Tibial nerve (tissue), 4 donors: ENCODE measurements around the gene CPNE2. TPM values are rescaled to one million over a fixed set of nuclear protein-coding genes. Genes with fewer than 3 reads are reported as not detected.

Experiments
- DNase-seq, 2 donors: peaks; one replicate each; pipeline ENCODE4 v3.0.0-alpha.2; 2019; ENCODE audit warnings: low spot score in 2 of 2
- H3K27ac ChIP-seq, 4 donors: fragments of 200-600 bp; sonication (generic) in 3 of 4; one replicate each; pipeline ENCODE4 v1.5.1; 2017 to 2019; ENCODE audit warnings: mild to moderate bottlenecking in 1 of 4
- H3K27me3 ChIP-seq, 2 donors: fragments of 200-600 bp; sonication (generic) in 1 of 2; one replicate each; pipeline versions ENCODE4 v1.5.1 to v1.6.0; 2017 to 2019
- H3K36me3 ChIP-seq, 3 donors: fragments of 200-600 bp; sonication (generic); one replicate each; pipeline ENCODE4 v1.5.1; 2018 to 2019
- H3K4me1 ChIP-seq, 4 donors: fragments of 200-600 bp; sonication (generic) in 3 of 4; one replicate each; pipeline ENCODE4 v1.5.1; 2017 to 2019
- H3K4me3 ChIP-seq, 4 donors: fragments of 200-600 bp; sonication (generic) in 3 of 4; one replicate each; pipeline ENCODE4 v1.5.1; 2017 to 2019; ENCODE audit warnings: mild to moderate bottlenecking in 1 of 4, moderate library complexity in 1 of 4
- H3K9me3 ChIP-seq, 4 donors: fragments of 200-600 bp; sonication (generic) in 3 of 4; one replicate each; pipeline ENCODE4 v1.5.1; 2017 to 2019
- EP300 ChIP-seq, 2 donors: sonication (generic); formaldehyde crosslinking; IDR thresholded peaks; one replicate each; pipeline ENCODE4 v1.6.1; 2017; ENCODE audit warnings: antibody characterized with exemption in 2 of 2, mild to moderate bottlenecking in 1 of 2
- POLR2A ChIP-seq, 2 donors: fragments of 450-650 bp; IDR thresholded peaks; one replicate each; pipeline ENCODE4 v1.6.1; 2017; ENCODE audit warnings: antibody characterized with exemption in 2 of 2, mild to moderate bottlenecking in 2 of 2, moderate library complexity in 2 of 2
- WGBS, 2 donors: methylation state at CpG; one replicate each; pipeline ENCODE4 v1.1.5; 2018; 5-methylcytosine and 5-hydroxymethylcytosine counted together
- total RNA-seq, 4 donors: library from RNA; depleted of rRNA; stranded (reverse); fragments of >200 nt; gene quantifications; one replicate each; pipeline ENCODE4 v1.1.0, GENCODE V29; 2016
- TF ChIP-seq, protein P1 (sequence below), 5 experiments: fragments of 200-600 bp in 3 of 5; fragments of 450-650 bp in 2 of 5; sonication (generic) in 3 of 5; IDR thresholded peaks; one replicate each; pipeline ENCODE4 v1.5.1; 2016 to 2019; ENCODE audit warnings: antibody characterized with exemption in 5 of 5, mild to moderate bottlenecking in 3 of 5, moderate library complexity in 2 of 5

The CPNE2 gene
- total RNA-seq, 4 donors from 2014 or later: 32.7 to 58.8 (median 46.0) TPM

DNA sequence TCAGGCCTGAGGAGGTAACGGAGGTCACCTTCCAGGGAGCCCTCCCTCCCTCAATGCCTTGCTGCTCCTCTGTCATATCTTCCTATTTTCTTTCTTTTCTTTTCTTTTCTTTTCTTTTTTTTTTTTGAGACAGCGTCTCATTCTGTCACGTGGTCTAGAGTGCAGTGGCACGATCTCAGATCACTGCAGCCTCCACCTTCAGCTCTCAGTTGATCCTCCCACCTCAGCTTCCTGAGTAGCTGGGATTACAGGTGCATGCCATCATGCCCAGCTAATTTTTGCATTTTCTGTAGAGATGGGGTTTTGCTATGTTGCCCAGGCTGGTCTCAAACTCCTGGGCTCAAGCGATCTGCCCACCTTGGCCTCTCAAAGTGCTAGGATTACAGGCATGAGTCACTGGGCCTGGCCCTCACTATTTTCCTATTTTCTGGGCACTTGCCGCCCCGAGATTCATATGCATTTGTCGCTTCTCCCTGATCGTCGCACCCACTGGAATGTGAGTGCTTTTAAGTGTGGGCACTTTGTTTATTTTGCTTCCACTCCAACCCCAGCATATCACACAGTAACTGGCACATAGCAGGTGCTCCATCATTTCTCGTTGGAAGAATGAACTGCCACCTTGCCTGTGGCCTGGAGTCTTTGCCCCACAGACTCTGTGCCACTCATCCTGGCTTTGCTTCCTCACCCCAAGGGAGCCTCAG is 31.7 kb downstream of the CPNE2 start:
- Histone ChIP-seq H3K36me3 (peaks cover 0 to 98% (median 0%) of the 10 kb centered on the region in 3 donors), H3K27ac (peak overlapping the region in 1 of 4 donors; percentile 20), H3K9me3 (no peaks in the 10 kb centered on the region), H3K4me1 (peaks cover 0 to 11% (median 0%) of the 10 kb centered on the region in 4 donors), H3K27me3 (no peaks in the 10 kb centered on the region), H3K4me3 (no peak overlapping the region)
- TF ChIP-seq, protein P1, sequence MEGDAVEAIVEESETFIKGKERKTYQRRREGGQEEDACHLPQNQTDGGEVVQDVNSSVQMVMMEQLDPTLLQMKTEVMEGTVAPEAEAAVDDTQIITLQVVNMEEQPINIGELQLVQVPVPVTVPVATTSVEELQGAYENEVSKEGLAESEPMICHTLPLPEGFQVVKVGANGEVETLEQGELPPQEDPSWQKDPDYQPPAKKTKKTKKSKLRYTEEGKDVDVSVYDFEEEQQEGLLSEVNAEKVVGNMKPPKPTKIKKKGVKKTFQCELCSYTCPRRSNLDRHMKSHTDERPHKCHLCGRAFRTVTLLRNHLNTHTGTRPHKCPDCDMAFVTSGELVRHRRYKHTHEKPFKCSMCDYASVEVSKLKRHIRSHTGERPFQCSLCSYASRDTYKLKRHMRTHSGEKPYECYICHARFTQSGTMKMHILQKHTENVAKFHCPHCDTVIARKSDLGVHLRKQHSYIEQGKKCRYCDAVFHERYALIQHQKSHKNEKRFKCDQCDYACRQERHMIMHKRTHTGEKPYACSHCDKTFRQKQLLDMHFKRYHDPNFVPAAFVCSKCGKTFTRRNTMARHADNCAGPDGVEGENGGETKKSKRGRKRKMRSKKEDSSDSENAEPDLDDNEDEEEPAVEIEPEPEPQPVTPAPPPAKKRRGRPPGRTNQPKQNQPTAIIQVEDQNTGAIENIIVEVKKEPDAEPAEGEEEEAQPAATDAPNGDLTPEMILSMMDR (IDR thresholded peaks at IDR 0.05): no peak
- TF ChIP-seq POLR2A (IDR thresholded peaks at IDR 0.05) (no peak), EP300 (IDR thresholded peaks at IDR 0.05) (no peak)
- no peak for DNase-seq
- 71 to 73% methylated on average over 11 of the region's 11 CpGs for WGBS, 2 donors

DNA sequence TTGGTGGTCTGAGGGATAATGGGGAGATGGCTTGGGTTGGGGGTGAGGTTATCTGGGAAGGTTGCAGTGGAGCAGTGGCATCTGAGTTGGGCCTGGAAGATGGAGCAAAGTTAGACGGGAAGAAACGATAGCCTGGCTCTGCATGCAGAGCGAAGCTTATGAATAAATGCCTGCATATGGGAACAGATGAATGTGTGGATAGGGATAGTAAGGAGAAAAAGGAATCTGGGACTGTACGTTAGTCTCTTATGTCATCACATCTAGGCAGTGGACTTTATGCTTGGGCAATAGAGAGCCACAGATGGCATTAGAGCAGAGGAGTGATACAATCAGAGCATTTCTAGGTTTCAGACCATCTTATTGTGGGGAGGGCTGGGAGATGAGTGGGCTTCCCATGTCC is 33.0 kb downstream of the CPNE2 start:
- Histone ChIP-seq H3K4me3 (no peak overlapping the region), H3K9me3 (no peaks in the 10 kb centered on the region), H3K36me3 (peaks cover 0 to 87% (median 0%) of the 10 kb centered on the region in 3 donors), H3K27me3 (no peaks in the 10 kb centered on the region), H3K4me1 (peaks cover 0 to 15% (median 0%) of the 10 kb centered on the region in 4 donors), H3K27ac (no peak overlapping the region)
- 94 to 98% methylated on average over 4 of the region's 4 CpGs for WGBS, 2 donors
- TF ChIP-seq, protein P1 (IDR thresholded peaks at IDR 0.05): no peak
- TF ChIP-seq POLR2A (IDR thresholded peaks at IDR 0.05) (no peak), EP300 (IDR thresholded peaks at IDR 0.05) (no peak)
- no peak for DNase-seq

DNA sequence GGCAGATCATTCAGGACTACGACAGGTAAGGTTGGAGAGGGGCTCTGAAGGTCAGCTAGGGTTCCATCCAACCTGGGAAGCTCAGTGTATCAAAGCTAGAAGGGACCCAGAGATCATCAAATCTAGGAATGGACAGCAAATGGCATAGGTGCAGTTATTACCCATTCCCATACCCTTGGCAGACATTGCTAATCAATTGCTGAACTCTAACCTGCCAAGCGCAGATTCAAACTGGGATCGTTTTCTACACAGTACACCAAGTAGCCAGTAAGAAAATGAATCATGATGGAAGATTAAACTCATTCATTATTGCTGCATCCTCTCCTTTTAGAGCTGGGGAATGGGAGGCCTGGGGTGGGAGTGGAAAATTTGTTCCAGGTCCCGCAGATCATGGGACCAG is 33.6 kb downstream of the CPNE2 start:
- no peaks in the 10 kb centered on the region for H3K9me3 ChIP-seq
- peaks cover 0 to 81% (median 0%) of the 10 kb centered on the region in 3 donors for H3K36me3 ChIP-seq
- H3K4me1 ChIP-seq: peaks cover 0 to 21% (median 0%) of the 10 kb centered on the region in 4 donors
- TF ChIP-seq, protein P1 (IDR thresholded peaks at IDR 0.05): no peak
- TF ChIP-seq EP300 (IDR thresholded peaks at IDR 0.05): no peak
- TF ChIP-seq POLR2A (IDR thresholded peaks at IDR 0.05): no peak
- H3K27me3 ChIP-seq: no peaks in the 10 kb centered on the region
- H3K4me3 ChIP-seq: no peak overlapping the region
- DNase-seq: no peak
- WGBS, 2 donors: 96 to 100% methylated on average over 4 of the region's 4 CpGs
- no peak overlapping the region for H3K27ac ChIP-seq

DNA sequence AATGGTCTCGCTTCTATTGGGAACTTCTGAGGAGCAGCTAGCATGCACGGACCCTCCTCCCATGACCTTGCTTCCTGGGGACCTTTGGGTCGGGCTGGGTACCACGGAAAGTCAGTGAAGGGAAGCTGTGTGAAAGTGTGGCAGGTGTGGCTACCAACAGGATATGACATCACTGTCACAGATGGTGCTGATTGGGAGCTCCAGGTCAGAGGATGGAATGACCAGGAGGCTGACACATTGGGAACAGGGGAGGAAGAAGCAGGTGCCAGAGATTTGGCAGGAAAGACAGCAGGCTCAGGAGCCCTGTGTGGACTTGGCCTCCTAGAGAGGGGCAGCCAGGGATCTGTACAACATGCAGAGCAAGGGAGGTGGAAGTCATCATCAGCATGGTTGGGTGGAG is 34.0 kb downstream of the CPNE2 start:
- no peaks in the 10 kb centered on the region for H3K9me3 ChIP-seq
- no peak overlapping the region for H3K4me3 ChIP-seq
- WGBS, 2 donors: 88 to 90% methylated on average over 4 of the region's 4 CpGs
- no peaks in the 10 kb centered on the region for H3K27me3 ChIP-seq
- TF ChIP-seq, protein P1 (IDR thresholded peaks at IDR 0.05): no peak
- TF ChIP-seq POLR2A (IDR thresholded peaks at IDR 0.05) (no peak), EP300 (IDR thresholded peaks at IDR 0.05) (no peak)
- peaks cover 0 to 77% (median 0%) of the 10 kb centered on the region in 3 donors for H3K36me3 ChIP-seq
- H3K27ac ChIP-seq: no peak overlapping the region
- peaks cover 0 to 25% (median 0%) of the 10 kb centered on the region in 4 donors for H3K4me1 ChIP-seq
- no peak for DNase-seq

DNA sequence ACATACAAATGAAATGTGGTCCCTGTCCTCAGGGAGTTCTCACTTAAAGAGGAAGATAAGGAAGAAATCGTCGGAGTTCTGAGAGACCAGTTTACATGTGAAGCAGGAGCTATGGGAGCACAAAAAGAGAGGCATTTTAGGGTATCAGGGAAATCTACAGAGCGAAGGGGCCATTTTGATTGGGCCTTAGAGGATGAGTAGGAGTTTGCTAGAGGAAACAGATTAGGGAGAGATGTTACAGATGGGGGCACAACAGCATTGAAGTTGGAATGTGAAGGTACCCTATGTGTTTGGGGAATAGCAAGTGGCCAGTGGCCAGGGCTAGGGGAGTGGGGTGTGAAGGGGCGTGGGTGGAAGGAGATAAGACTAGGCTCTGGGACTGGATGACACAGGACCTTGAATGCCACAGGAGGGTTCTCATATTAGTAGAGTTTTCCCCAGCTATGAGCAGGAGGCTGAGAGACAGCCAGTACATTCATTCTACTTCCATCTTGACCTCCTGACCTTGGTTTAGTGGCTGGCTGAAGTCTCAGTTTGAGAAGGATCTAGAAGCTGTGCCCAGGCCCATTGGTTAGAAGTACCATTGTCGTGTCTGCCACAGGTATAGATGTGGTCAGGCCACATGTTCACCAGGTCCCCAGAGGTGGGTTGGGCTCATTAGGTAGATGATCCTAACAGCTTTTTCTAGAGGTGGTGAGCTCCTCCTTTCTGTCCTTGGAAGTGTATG is 34.8 kb downstream of the CPNE2 start:
- H3K4me3 ChIP-seq: no peak overlapping the region
- no peak for DNase-seq
- H3K9me3 ChIP-seq: no peaks in the 10 kb centered on the region
- H3K4me1 ChIP-seq: peaks cover 0 to 33% (median 2%) of the 10 kb centered on the region in 4 donors
- no peak for TF ChIP-seq POLR2A (IDR thresholded peaks at IDR 0.05)
- no peak for TF ChIP-seq EP300 (IDR thresholded peaks at IDR 0.05)
- TF ChIP-seq, protein P1 (IDR thresholded peaks at IDR 0.05): no peak
- peak overlapping the region in 2 of 4 donors; percentile 92 to 95 for H3K27ac ChIP-seq
- WGBS, 2 donors: 86 to 95% methylated on average over 4 to 5 of the region's 5 CpGs
- peaks cover 0 to 69% (median 0%) of the 10 kb centered on the region in 3 donors for H3K36me3 ChIP-seq
- H3K27me3 ChIP-seq: no peaks in the 10 kb centered on the region
